ENCODE data around the gene LAD1. TPM values are rescaled to one million over a fixed set of nuclear protein-coding genes. Genes with fewer than 3 reads are reported as not detected.

LAD1 gene
- total and polyA plus RNA-seq, 2 experiments from 2014 or later = 63.5 to 64.2 TPM

DNA sequence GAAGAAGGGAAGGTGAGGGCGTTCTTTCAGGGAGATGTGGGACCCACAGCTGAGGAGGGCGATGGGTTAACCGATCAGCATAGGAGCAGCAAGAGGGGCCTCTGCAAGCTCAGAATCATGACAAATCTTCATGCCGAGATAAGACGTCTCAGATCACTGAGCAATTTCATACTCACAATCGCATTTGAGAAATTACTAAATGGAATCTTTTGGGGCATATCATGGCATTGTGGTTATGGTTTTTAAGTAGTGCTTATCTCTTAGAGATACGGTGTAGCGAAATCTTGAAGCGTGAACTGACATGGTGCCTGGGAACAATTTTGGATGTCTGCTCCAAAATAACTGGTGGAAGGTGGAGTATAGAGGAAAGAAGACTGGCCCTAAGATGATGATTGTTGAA is 27.8 kb downstream of the LAD1 start:
- no peak for TF ChIP-seq EZH2phosphoT487 (IDR thresholded peaks at IDR 0.05; ENCODE audit: low read depth, severe bottlenecking, unreplicated experiment)
- TF ChIP-seq, protein P1, sequence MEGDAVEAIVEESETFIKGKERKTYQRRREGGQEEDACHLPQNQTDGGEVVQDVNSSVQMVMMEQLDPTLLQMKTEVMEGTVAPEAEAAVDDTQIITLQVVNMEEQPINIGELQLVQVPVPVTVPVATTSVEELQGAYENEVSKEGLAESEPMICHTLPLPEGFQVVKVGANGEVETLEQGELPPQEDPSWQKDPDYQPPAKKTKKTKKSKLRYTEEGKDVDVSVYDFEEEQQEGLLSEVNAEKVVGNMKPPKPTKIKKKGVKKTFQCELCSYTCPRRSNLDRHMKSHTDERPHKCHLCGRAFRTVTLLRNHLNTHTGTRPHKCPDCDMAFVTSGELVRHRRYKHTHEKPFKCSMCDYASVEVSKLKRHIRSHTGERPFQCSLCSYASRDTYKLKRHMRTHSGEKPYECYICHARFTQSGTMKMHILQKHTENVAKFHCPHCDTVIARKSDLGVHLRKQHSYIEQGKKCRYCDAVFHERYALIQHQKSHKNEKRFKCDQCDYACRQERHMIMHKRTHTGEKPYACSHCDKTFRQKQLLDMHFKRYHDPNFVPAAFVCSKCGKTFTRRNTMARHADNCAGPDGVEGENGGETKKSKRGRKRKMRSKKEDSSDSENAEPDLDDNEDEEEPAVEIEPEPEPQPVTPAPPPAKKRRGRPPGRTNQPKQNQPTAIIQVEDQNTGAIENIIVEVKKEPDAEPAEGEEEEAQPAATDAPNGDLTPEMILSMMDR (IDR thresholded peaks at IDR 0.05; ENCODE audit: poor library complexity) = no peak
- no peak for TF ChIP-seq EZH2 (IDR thresholded peaks at IDR 0.05; ENCODE audit: borderline replicate concordance)
- 74% methylated on average over 9 of the region's 9 CpGs for WGBS (ENCODE audit: low lambda C conversion rate, missing lambda C conversion rate)
- H3K4me1 ChIP-seq (ENCODE audit: insufficient read depth) = peaks cover 4% of the 10 kb centered on the region

DNA sequence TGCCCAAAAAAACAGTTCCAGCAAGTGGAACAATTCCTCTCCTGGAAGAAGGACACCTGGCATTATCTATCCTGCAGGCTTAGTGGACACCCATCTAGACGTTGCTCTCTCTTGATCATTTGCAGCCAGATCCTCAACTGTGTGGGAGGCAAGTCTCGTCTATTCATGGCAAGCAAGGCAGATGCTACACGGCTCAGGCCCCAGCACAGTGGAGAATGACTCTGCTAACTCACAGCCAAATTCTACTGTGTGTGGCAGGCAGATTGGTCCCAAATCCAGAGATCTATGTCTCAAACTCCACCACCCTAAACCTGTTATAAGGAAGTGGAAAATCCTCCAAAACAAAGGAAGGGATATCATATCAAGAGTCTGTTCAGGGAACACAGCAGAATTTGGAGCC is 28.6 kb downstream of the LAD1 start:
- Histone ChIP-seq H3K9me3 (ENCODE audit: low read depth) (no peaks in the 10 kb centered on the region), H3K4me1 (ENCODE audit: insufficient read depth) (no peaks in the 10 kb centered on the region), H3K4me3 (no peak overlapping the region), H3K9me2 (replicated peaks; ENCODE audit: insufficient read depth) (no peaks in the 10 kb centered on the region), H3K27me3 (no peaks in the 10 kb centered on the region), H3K36me3 (replicated peaks; ENCODE audit: insufficient read depth, low read depth) (no peaks in the 10 kb centered on the region), H3K79me2 (no peaks in the 10 kb centered on the region), H4K20me1 (ENCODE audit: insufficient read depth, poor library complexity, severe bottlenecking) (no peaks in the 10 kb centered on the region), H3K27ac (no peak overlapping the region), H3K4me2 (no peak overlapping the region), H2AFZ (no peak overlapping the region)
- TF ChIP-seq, protein P1 (IDR thresholded peaks at IDR 0.05; ENCODE audit: poor library complexity) = no peak
- TF ChIP-seq EZH2phosphoT487 (IDR thresholded peaks at IDR 0.05; ENCODE audit: low read depth, severe bottlenecking, unreplicated experiment) (no peak), EZH2 (IDR thresholded peaks at IDR 0.05; ENCODE audit: borderline replicate concordance) (no peak)
- 62% methylated on average over 3 of the region's 3 CpGs for WGBS (ENCODE audit: low lambda C conversion rate, missing lambda C conversion rate)
- DNase-seq (ENCODE audit: low spot score) = no peak

More for the DNA sequence above, 27.8 kb downstream of the LAD1 start:
- DNase-seq (ENCODE audit: low spot score) = no peak
- Histone ChIP-seq H2AFZ (no peak overlapping the region), H3K27ac (no peak overlapping the region), H3K9me2 (replicated peaks; ENCODE audit: insufficient read depth) (no peaks in the 10 kb centered on the region), H3K9me3 (ENCODE audit: low read depth) (no peaks in the 10 kb centered on the region), H3K79me2 (no peaks in the 10 kb centered on the region), H3K4me2 (no peak overlapping the region), H4K20me1 (ENCODE audit: insufficient read depth, poor library complexity, severe bottlenecking) (no peaks in the 10 kb centered on the region), H3K27me3 (no peaks in the 10 kb centered on the region), H3K4me3 (no peak overlapping the region), H3K36me3 (replicated peaks; ENCODE audit: insufficient read depth, low read depth) (no peaks in the 10 kb centered on the region)

DNA sequence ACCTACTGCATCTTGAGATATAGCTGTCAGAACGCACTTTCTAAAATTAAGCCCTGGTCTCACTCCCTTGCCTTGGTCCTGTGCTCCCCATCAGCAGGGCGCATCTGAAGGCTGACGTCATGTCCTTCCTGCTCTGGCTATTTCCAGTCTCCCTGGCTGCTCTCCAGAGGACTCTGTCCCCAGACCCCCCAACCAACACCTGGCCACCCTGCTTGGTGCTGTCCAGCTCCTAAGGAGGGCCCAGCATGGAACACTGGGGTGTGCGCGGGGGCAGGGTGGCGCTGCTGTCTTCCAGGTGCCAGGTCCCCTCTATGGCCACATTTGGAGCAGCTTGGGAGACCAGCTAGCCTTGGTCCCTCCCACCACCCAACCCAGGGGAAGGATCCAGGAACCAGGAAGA is 29.9 kb downstream of the LAD1 start:
- no peak for DNase-seq (ENCODE audit: low spot score)
- H3K9me2 ChIP-seq (replicated peaks; ENCODE audit: insufficient read depth) = no peaks in the 10 kb centered on the region
- TF ChIP-seq, protein P1 (IDR thresholded peaks at IDR 0.05; ENCODE audit: poor library complexity) = no peak
- TF ChIP-seq EZH2 (IDR thresholded peaks at IDR 0.05; ENCODE audit: borderline replicate concordance) (no peak), EZH2phosphoT487 (IDR thresholded peaks at IDR 0.05; ENCODE audit: low read depth, severe bottlenecking, unreplicated experiment) (no peak)
- H3K27me3 ChIP-seq = no peaks in the 10 kb centered on the region
- H3K4me3 ChIP-seq = no peak overlapping the region
- H3K4me2 ChIP-seq = no peak overlapping the region
- H3K4me1 ChIP-seq (ENCODE audit: insufficient read depth) = no peaks in the 10 kb centered on the region
- no peaks in the 10 kb centered on the region for H4K20me1 ChIP-seq (ENCODE audit: insufficient read depth, poor library complexity, severe bottlenecking)
- WGBS (ENCODE audit: low lambda C conversion rate, missing lambda C conversion rate) = 93% methylated on average over 6 of the region's 6 CpGs
- H3K27ac ChIP-seq = no peak overlapping the region
- H3K9me3 ChIP-seq (ENCODE audit: low read depth) = no peaks in the 10 kb centered on the region
- no peaks in the 10 kb centered on the region for H3K36me3 ChIP-seq (replicated peaks; ENCODE audit: insufficient read depth, low read depth)
- no peaks in the 10 kb centered on the region for H3K79me2 ChIP-seq
- H2AFZ ChIP-seq = no peak overlapping the region

DNA sequence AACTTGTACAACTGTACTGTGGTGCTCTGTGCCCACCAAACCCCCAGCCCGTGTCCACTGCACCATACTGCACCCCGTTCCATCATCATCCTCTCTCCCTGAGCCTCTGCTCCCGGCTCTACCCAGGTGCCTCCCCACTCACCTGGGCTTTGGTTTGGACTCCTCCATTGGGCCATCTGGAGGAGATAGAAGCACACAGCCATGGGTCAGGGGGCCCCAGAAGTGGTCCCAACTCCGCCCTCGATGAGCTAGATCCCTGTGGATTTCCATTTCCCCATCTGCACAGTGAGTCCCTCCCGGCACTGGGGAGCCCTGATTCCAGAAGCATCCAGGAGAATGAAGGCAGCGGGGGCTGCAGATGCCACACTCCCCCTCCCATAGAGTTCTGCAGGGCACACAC is 32.4 kb downstream of the LAD1 start:
- Histone ChIP-seq H4K20me1 (ENCODE audit: insufficient read depth, poor library complexity, severe bottlenecking) (no peaks in the 10 kb centered on the region), H3K27ac (no peak overlapping the region), H3K4me3 (no peak overlapping the region), H3K27me3 (no peaks in the 10 kb centered on the region), H3K9me2 (replicated peaks; ENCODE audit: insufficient read depth) (no peaks in the 10 kb centered on the region), H3K36me3 (replicated peaks; ENCODE audit: insufficient read depth, low read depth) (no peaks in the 10 kb centered on the region), H3K4me1 (ENCODE audit: insufficient read depth) (no peaks in the 10 kb centered on the region), H3K9me3 (ENCODE audit: low read depth) (no peaks in the 10 kb centered on the region), H3K4me2 (no peak overlapping the region), H2AFZ (no peak overlapping the region), H3K79me2 (no peaks in the 10 kb centered on the region)
- DNase-seq (ENCODE audit: low spot score) = no peak
- TF ChIP-seq EZH2phosphoT487 (IDR thresholded peaks at IDR 0.05; ENCODE audit: low read depth, severe bottlenecking, unreplicated experiment) (no peak), EZH2 (IDR thresholded peaks at IDR 0.05; ENCODE audit: borderline replicate concordance) (no peak)
- TF ChIP-seq, protein P1 (IDR thresholded peaks at IDR 0.05; ENCODE audit: poor library complexity) = no peak
- 80% methylated on average over 7 of the region's 7 CpGs for WGBS (ENCODE audit: low lambda C conversion rate, missing lambda C conversion rate)

Measured in hepatocyte (in vitro differentiated cells).